HG02870 (cell line): ENCODE data around the gene HLA-B.

Experiments
- ATAC-seq: cut with Tn5 transposase; IDR thresholded peaks from one replicate; pipeline ENCODE4 v1.9.1; 2021; ENCODE audit warnings: mild to moderate bottlenecking, moderate library complexity; ENCODE audit not compliant: unreplicated experiment

The HLA-B gene

DNA sequence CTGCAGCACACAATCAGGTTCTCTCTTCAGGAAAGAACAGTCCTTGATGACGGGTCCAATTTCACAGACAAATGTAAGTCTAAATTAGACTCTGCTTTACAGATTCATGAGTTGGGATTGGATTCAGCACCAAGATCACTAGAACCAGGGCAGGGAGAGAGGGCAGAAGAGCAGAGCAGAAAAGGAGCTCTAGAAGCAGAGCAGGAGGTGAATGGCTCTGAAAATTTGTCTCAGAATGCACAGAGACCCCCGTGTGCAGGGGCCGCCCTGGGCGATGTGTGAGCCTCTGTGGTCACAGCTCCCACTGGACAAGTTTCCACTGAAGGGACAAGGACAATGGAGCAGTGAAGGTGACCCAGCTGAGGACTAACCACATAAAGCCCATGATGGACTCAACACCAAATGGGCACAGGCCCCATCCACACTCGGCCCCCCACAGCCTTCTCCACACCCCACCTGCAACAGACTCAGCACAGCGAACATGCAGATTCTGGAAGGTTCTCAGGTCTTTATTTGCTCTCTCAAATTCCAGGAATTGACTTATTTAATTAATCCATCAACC, 3.5 kb downstream of the HLA-B start:
- ATAC-seq: no peak

DNA sequence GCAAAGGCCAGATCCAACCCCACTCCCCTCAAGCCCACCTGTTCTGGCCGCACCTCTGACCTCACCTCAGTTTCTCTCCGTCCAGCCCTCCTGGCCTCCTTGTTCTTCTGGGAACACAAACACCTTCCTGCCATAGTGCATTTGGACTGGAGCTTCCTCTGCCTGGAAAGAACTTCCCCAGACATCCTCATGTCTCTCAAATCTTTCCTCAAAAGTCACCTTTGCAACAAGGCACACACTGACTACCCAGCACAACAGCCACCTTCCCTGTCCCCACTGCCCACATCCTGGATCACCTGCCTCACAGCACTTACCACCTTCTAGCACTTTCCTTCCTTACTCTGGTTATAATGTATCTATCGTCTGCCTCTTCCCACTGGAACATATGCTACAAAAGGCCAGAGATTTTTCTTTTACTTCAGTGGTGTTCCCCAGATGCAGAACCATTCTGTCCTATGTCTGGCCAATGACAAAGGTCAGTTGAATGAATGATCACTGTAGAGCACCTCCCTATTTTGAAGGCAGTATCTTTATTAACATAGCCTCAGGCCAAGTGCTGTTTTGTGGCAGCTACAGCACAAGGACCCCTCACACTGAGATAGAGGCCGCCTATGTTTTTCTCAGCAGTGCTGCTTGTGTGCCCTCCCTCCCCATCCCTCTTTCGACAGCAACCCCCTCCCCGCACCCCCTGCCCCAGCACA, 4.1 kb downstream of the HLA-B start:
- no peak for ATAC-seq

DNA sequence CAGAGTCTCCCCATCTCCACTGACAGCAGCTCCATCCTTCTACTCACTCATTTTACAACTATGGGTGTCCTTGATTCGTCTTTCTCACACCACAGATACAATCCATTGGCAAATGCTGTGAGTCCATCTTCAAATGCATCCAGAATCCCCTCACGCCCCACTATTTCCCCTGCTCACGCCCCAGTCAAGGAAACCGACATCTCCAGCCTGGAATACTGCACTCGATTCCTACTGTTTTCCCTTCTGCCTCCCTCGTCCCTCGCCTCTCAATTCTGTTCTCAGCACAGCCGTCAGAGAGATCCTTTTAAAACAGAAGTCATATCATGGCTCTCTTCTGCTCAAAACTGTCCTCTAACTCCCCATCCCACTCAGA, 4.7 kb downstream of the HLA-B start:
- no peak for ATAC-seq

DNA sequence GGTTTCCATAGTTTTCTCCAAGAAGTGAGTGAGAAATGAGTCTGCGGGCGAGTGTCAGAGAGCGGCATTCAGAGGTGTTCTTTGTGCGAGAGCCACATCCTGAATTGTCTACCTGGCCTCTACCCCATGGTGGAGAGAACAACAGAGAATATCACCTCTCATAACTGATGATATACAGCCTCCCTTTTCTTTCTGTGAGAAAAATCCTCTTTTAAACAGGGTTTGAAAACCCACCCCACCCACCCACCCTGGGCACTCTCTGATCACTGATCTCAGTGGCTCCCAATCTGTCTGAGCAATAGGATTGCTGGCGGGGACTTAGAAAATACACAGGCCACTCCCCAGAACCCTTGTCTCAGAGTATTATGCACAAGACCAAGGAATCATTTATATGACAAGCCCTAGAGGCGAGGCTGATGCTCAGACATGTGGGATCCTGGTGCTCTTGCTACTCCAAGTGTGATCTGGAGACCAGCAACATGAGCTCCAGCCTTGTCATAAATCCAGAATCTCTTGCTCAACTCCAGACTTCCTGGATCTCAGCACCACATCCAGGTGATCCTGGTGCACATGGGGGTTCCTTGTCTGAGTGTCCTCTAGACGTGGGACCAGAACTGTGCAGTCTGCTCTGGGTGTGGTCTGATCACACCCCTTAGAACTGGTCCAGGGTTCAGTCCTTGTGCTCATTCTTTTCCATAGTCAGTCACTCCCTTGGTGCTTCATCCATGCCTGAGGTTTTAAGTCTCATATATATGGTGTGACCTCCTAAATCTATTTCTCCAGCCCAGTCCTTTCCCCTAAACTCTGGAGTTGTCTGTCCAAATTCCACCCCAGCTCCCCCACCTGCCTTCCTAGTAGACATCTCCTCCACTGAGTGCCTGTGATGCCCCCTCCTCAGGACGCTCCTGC, 5.3 kb downstream of the HLA-B start:
- ATAC-seq: no peak

DNA sequence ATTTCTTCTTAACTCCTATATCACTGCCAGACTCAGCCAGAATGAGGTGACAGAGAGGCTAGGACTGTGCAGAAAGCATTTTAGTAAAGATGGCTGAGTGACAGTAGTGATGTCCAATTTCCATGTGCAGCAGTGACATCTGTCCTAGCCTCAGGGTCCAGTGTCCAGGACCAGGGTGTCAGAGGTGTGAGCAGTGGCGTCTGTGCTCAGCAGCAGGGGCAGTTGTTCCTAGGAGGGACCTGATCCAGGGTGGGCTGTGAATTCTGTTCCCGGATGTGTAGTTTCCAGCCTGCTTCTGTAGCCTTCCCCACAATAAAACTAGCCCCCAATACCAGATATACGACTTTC, 6.0 kb downstream of the HLA-B start:
- no peak for ATAC-seq

DNA sequence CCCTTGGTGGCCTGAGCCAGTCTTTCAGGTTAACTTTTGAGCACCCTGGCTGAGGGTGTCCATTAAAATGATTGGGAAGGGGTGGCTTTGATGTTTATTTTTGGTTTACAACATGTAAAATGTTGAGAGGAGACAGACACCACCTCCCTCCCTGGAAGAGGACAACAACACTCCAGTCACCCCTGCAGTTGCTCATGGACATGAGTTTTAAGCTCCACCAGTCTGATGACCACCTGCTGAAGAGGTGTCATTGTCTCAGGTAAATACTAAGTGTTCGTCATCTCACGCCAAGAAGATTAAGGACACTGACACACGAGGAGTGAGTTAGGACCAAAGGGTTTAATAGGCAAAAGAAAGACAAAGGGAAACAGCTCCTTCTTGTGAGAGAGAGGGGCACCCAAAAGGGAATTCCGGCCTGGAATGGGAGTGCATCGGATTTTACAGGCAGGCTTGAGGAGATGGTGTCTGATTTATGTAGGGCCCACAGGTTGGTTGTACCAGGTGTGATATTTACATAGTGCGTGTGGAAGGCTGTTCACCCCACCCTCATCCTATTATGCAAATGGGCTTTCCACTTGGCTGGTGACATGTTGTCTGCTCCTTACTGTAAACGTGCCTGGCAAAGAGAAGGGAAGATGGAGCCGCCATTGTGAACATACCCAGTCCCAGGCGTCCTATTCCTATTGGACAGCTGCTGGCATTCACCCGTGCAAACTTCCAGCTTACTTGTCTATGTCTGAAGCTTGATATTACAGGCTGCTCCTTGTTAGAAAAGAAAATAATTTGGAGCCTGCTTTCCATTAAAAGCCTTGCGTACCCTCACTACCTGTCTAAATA, 6.6 kb downstream of the HLA-B start:
- ATAC-seq: no peak

DNA sequence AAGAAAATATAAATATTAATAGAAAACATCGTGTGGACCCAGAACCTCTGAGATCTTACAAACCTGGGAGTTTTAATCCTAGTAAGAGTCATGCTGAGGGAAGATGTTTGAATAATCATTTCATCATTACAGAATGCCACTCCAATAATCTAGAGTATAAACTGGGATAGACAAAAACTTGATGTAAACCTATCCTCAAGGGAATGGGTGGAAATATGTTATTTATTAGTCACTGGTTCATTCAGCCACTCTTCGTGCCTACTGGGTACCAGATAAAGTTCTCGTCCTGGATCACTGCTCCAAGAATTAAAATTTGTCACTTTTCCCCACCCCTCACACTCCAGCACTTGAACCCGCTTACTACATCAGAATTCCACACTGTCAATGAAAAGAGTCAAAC, 7.7 kb downstream of the HLA-B start:
- ATAC-seq: no peak

DNA sequence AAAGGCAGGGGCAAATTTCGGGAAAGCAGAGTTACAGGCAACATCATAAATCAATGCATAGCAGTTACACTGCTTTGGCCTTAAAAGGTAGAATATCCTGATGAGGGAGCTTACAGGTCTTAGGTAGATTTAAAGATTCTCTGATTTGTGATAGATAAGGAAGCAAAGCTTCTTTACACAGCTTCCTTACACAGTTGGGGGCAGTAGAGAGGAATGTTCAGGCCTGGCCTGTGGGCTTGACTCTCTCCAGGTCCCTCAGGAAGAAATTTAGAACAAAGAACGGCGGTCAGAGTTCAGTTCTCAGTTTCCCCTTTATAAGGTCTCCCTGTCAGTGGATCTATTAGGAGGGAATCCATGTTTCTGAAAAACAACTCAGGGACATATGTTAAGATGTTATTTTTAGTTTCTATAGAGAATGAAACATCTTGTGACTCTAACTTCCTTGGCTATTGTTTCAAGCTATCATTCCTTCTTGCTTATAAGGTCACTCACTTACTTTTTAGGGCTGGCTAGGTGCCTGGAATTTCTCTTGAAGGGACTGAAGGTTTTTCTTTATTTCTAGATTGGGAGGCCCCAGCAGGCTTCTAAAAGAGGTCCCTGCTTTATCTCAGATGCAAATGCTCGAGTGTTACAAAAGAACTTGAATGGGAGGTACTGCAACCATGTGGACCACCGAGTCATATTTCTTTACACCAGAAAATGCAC, 11.8 kb downstream of the HLA-B start:
- no peak for ATAC-seq

DNA sequence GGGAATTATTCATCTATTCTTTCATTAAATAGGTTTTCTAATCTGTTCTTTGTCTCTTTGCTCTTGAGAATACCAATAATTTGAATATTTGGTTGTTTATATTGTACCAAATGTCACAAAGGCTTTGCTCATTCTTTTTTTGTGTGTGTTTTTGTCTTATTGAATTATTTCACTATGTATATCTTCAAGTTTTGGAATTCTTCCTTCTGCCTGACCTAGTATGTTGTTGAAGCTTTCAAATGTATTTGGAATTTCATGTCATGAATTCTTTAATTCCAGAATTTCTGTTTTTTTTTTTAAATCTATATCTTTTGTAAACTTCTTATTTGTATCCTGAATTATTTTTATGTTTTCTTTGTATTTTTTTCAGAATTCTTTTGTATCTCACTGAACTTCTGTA, 16.8 kb downstream of the HLA-B start:
- no peak for ATAC-seq

DNA sequence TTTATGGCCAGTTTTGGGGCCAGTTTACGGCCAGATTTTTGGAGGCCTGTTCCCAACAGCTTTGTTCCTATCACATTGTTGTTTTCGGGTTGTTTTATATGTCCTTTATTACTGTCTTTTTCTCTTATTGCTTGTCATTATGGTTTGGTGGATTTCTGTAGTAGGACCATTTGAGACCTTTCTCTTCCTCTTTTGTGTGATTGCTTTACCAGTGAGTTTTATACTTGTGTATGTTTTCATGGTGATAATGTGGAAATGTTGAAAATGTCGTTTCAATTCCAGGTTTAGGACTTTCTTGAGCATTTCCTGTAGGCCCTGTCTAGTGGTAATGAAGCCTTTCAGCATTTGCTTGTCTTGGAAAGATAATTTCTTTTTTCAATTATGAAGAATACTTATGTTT, 17.8 kb downstream of the HLA-B start:
- no peak for ATAC-seq

DNA sequence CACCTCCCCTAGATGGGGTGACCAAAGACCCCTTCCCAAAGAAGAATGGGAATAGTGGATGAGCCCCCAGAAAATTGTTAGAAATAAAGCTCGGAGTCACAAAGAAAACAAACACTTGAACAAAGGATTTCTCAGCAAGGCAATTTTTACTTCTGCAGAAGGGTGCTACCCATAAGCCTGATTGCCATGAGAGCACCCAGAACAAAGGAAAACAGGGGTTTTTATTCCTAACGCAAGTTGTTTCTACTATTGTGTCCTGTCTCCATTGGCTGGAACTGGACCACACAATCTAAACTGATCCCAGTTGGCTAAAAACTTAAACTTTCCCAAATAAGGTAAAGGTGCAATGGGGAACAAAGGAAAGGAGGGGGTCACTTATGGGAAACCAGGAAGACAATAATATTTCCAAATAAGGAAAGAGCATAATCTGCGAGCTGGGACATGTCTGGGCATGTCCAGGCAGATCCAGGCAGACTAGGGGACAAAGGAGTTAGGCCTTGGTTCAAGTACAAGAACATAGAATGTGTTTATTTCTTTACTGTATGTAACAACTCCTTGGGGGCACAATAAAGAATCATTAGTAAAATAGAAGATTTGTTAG, 20.0 kb downstream of the HLA-B start:
- no peak for ATAC-seq

DNA sequence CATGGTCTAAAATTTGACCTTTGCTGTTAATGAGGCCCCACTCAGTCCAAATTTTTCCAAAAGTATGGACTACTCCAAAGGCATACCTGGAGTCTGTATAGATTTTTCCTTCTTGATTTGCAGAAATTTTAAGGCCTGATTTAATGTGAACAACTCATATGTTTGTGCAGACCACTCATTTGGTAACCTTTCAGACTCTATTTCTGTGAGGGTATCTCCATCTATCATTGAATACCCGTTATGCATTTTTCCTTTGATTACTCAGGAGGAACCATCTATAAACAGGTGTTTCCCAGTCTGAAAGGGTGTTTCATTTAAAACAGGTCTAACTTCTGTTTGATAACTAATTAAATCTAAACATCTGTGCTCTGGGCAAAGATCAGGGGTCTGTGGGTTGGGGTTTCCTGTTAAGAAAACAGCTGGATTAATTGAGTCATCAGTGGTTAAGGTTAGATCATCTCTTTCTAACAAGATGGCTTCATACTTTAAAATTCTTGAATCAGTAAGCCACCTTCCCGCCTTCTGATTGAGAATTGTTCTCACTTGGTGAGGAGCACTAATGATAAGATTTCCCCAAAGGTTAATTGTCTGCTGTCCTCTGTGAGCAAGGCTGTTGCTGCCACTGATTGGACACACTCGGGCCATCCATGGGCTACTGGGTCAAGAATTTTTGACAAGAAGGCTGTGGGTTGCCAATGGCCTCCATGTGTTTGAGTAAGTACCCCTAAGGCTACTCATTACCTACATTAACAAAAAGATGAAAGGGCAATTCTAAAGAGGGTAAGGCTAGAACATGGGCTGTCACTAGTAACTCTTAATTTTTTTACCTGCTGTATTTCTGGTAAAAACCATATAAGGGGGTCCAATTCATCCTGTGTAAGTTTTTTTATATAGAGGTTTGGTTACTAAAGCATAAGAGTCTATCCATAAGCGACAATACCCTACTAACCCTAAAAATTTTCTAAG, 24.1 kb downstream of the HLA-B start:
- ATAC-seq: no peak

DNA sequence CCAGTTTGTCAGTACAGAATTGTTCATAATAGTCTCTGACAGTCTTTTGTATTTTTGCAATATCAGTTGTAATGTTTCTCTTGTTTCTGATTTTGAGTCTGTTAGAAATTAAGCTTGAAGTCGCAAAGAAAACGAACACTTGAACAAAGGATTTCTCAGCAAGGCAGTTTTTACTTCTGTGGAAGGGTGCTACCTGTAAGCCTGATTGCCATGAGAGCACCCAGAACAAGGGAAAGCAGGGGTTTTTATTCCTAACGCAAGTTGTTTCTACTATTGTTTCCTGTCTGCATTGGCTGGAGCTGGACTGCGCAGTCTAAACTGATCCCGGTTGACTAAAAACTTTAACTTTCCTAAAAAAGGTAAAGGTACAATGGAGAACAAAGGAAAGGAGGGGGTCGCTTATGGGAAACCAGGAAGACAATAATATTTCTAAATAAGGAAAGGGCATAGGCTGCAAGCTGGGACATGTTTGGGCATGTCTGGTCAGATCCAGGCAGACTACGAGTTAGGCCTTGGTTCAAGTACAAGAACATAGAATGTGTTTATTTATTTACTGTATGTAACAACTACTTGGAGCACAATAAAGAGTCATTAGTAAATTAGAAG, 28.5 kb downstream of the HLA-B start:
- ATAC-seq: no peak

DNA sequence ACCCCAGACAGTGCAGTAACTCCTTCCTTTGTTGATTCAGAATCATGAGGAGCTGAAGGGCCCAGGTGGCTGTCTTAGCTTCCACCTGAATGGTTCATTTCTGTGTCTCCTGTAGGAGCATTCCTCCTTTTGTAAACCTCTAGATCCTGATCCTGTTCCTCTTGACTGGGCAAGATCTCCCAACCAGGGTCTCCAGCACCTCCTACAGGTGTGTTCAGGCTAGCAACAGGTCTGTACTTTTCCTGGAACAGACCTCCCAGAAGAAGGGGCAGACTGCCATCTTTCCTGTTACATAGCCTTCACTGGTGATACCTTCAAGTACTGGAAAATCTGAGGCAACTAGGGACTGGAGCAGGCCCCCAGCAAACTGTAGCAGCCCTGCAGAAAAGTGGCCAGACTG, 35.2 kb downstream of the HLA-B start:
- no peak for ATAC-seq

DNA sequence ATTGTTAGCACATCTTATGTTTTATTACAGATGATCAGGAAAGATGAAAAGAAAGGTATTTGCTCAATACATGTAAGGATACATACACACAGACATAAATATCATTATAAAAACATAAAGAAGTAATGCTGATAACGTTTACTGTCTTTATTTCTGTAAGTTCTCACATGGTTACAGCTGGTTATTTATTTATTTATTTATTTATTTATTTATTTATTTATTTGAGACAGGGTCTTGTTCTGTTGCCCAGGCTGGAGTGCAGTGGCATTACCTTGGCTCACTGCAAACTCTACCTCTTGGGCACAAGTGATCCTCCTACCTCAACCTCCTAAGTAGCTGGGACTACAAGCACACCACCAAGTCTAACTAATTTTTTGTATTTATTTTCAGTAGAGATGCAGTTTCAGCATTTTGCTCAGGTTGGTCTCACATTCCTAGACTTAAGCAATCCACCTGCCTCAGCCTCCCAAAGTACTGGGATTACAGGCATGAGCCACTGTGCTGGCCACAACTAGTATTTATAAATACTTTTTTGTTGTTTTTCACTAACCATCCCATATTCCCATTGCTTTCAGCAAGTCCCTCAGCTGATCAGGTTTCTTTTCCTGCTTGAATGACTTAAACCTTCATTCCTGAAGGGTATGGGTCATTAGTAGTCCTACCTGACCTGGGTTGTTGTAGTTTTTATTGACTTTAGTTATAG, 35.8 kb downstream of the HLA-B start:
- no peak for ATAC-seq

DNA sequence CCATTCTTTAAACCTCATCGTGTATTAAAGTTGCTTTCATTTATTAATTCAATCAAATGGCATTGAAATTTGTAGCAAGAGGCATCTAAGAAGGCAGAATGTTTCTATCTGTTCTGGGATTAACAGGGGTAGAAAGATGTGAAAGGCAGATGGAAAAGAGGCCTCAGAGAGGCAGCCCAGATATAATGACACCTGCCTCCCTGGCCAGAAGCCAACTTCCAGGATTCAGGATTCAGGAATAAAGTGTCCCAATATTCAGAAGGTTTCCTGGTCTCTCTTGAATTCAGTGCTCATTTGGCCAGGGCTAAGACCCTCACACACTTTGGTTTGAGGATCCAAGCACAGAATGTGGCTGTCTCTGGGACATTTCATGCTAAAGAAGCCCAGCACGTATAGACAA, 39.9 kb downstream of the HLA-B start:
- ATAC-seq: no peak

DNA sequence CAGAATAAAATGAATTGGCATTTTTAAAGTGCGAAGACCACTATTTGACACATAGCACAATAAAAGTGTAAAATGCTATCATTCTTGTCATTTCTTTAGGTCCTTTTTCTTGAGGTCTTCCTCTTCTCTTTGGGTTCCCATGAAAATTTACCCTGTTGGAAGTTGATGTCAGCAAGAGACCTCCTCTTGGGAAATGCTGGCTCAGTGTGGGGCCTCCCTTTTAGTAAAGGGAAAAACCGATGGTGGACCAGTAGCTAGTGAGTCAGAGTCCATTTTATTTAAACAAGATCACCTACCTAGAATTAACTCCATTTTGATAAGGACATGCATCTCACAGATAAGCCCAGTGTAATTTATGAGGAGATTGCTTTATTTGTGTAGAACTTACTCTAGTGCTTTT, 47.3 kb downstream of the HLA-B start:
- no peak for ATAC-seq

DNA sequence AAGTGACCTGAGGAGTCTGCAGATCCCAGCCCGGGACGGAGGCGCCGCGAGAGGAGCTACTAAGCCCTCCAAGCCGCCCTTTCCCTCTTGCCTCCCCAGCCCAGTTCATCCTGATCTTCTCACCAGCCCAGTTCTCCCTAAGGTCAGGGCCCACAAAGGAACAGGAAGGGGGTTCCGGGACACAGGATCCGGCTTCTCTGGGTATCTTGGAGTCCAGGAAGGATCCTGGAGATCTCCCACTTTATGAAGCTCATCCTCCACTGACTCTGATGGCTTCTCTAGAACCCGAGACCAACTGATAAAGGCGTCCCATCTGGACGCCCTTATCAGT, 48.2 kb downstream of the HLA-B start:
- no peak for ATAC-seq
